ENCODE results near the gene TYMS. TPM values are rescaled to one million over a fixed set of nuclear protein-coding genes. Genes with fewer than 3 reads are reported as not detected.

TYMS gene
- total and polyA plus RNA-seq, 9 of the 15 experiments (the other 6 are each of a cell fraction or from before 2014, with no cell fraction given) = 69.1 to 409 (median 175) TPM

GRCh38 chr18:658001-658946, 821 bp downstream of the TYMS start (continued):
- TF ChIP-seq GTF2E2 (tag; IDR thresholded peaks at IDR 0.05) (peak; percentile 96), NFIC (IDR thresholded peaks at IDR 0.05) (no peak), TAF1 (IDR thresholded peaks at IDR 0.05; ENCODE audit: control insufficient read depth, extremely low read depth, insufficient read depth, low read length, severe bottlenecking) (peak; percentile 77), E2F8 (IDR thresholded peaks at IDR 0.05; ENCODE audit: low read depth, partially characterized antibody) (peak; percentile 88), CHCHD3 (CRISPR knock-in tag; IDR thresholded peaks at IDR 0.05) (0 out of 2 replicates have a peak, but pooled peaks have one; percentile 5), ZNF23 (CRISPR knock-in tag; IDR thresholded peaks at IDR 0.05) (no peak; the same call in 1 of the 2 replicates), SMC3 (conservative IDR thresholded peaks at IDR 0.05; ENCODE audit: insufficient read depth, low read depth, low read length) (no peak), HOMEZ (CRISPR knock-in tag; IDR thresholded peaks at IDR 0.05) (no peak), GTF2F1 (IDR thresholded peaks at IDR 0.05; ENCODE audit: low read depth, low read length) (peak; percentile 78; the same call in 1 of the 2 replicates), NONO (IDR thresholded peaks at IDR 0.05; ENCODE audit: low read depth in 2 of 2, low read length in 1 of 2) (peak in 1 of 2 experiments; percentile 97), TOE1 (IDR thresholded peaks at IDR 0.05; ENCODE audit: borderline replicate concordance) (peak; percentile 84; the same call in 1 of the 2 replicates), TOE1 (CRISPR knock-in tag; IDR thresholded peaks at IDR 0.05; ENCODE audit: borderline replicate concordance, low read depth) (no peak), RBM14 (IDR thresholded peaks at IDR 0.05; ENCODE audit: borderline replicate concordance, insufficient read depth, low read depth, low read length) (0 out of 2 replicates have a peak, but pooled peaks have one; percentile 74)
